Chondrocyte (in vitro differentiated cells): ENCODE data around the gene LRP6. TPM values are rescaled to one million over a fixed set of nuclear protein-coding genes. Genes with fewer than 3 reads are reported as not detected.

ENCODE experiments used
- DNase-seq: peaks from one replicate; pipeline ENCODE4 v3.0.0; 2021; ENCODE audit warnings: mixed read lengths, low spot score
- H3K27ac Mint-ChIP-seq: one replicate; pipeline ENCODE4 v1.8.0; 2021; ENCODE audit warnings: mild to moderate bottlenecking, moderate library complexity, mixed read lengths; ENCODE audit not compliant: unreplicated experiment
- H3K27me3 Mint-ChIP-seq: 2 replicates; pipeline ENCODE4 v1.8.0; 2021; ENCODE audit warnings: low read depth, mixed read lengths
- H3K36me3 Mint-ChIP-seq: 2 replicates; pipeline ENCODE4 v1.8.0; 2021; ENCODE audit warnings: low read depth, mixed read lengths
- H3K4me1 Mint-ChIP-seq: 2 replicates; pipeline ENCODE4 v1.8.0; 2021; ENCODE audit warnings: low read depth, mild to moderate bottlenecking, mixed read lengths
- H3K4me3 Mint-ChIP-seq: one replicate; pipeline ENCODE4 v1.8.0; 2021; ENCODE audit warnings: mild to moderate bottlenecking, moderate library complexity, mixed read lengths; ENCODE audit not compliant: unreplicated experiment
- H3K9me3 Mint-ChIP-seq: 2 replicates; pipeline ENCODE4 v1.8.0; 2021; ENCODE audit warnings: low read depth, mixed read lengths
- CTCF ChIP-seq: fragments of 200-600 bp; sonication (generic); IDR thresholded peaks from 2 replicates; pipeline ENCODE4 v1.5.0; 2021; ENCODE audit warnings: antibody characterized with exemption, mild to moderate bottlenecking, moderate library complexity
- microRNA-seq: library from miRNA; unstranded; fragments of <30 nt; microRNA quantifications from one replicate; pipeline ENCODE4 v1.2.0, GENCODE V29; 2020; ENCODE audit warnings: borderline number of aligned reads
- total RNA-seq: library from RNA; stranded (reverse); gene quantifications from 3 replicates; pipeline ENCODE4 v1.2.1, GENCODE V29; 2021

Gene LRP6
- total RNA-seq, 1 donor from 2014 or later = 41.4 TPM

DNA sequence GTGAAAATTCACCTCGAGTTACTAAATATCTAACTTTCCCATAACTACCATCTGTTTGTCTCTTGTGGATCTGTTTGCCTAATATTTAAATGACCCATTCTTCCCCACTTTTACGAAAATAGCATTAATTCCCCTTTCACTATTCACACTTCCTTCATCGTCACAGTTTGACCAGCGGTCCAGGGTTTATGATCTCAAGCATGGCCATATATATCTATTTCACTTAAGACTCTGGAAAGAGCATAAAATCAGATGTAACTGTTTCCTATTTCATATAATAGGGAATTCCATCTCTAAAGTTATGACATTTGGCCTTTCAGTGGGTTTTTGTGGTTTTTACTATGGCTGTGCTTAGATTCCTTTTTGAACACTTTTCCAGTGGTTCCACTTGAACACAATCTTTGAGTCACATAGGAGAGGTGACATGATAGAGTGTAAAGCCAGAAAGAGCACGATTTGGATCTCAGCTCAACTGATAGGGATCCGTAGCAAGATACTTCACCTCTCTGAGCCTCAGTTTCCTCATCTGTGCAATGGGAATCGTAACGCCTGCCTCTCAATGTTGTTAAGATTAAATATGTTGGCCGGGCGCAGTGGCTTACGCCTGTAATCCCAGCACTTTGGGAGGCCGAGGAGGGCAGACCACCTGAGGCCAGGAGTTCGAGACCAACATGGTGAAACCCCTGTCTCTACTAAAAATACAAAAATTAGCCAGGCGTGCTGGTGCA lies 196.9 kb downstream of the LRP6 start:
- Mint-ChIP-seq H3K27me3 (peaks cover 1% of the 10 kb centered on the region), H3K27ac (no peak overlapping the region), H3K36me3 (peaks cover 2% of the 10 kb centered on the region), H3K4me1 (no peaks in the 10 kb centered on the region), H3K9me3 (no peaks in the 10 kb centered on the region), H3K4me3 (no peak overlapping the region)
- TF ChIP-seq CTCF = no peak
- no peak for DNase-seq

- H3K36me3 Mint-ChIP-seq = peaks cover 2% of the 10 kb centered on the region
- no peaks in the 10 kb centered on the region for H3K9me3 Mint-ChIP-seq
- no peaks in the 10 kb centered on the region for H3K4me1 Mint-ChIP-seq
- TF ChIP-seq CTCF = no peak
- H3K27ac Mint-ChIP-seq = no peak overlapping the region
- H3K4me3 Mint-ChIP-seq = no peak overlapping the region
- H3K27me3 Mint-ChIP-seq = peaks cover 1% of the 10 kb centered on the region
- no peak for DNase-seq
These were observed 198.1 kb downstream of the LRP6 start for GRCh38 chr12:12068751-12069150.

Small RNA genes lying within 50 kb of the gene (microRNA-seq; reads per million reads assigned to microRNA genes)
- not detected for gene MIR1244-4

Other genes with a start within 250 kb of the LRP6 start
- not detected in 3 replicates for gene BCL2L14, start 196.1 kb downstream of the LRP6 start, total RNA-seq
- gene MANSC1, start 83.2 kb upstream of the LRP6 start, total RNA-seq = 9.3 to 14.3 TPM (median 12.0 TPM) in 3 replicates
- 9.3 to 12.3 TPM (median 11.3 TPM) in 3 replicates for gene BORCS5, start 90.0 kb upstream of the LRP6 start, total RNA-seq